GM21528 (cell line): Measurements from ENCODE around the gene LATS2.
"Not testable (repeated sequence)": the region's sequence is repeated elsewhere in the genome, so short reads cannot be mapped to it uniquely, and the experiment has no call there.

Experiments
- ATAC-seq: cut with Tn5 transposase; IDR thresholded peaks from one replicate; pipeline ENCODE4 v1.9.1; 2021; ENCODE audit warnings: mild to moderate bottlenecking, moderate library complexity; ENCODE audit not compliant: unreplicated experiment, low FRiP score

Gene LATS2

DNA sequence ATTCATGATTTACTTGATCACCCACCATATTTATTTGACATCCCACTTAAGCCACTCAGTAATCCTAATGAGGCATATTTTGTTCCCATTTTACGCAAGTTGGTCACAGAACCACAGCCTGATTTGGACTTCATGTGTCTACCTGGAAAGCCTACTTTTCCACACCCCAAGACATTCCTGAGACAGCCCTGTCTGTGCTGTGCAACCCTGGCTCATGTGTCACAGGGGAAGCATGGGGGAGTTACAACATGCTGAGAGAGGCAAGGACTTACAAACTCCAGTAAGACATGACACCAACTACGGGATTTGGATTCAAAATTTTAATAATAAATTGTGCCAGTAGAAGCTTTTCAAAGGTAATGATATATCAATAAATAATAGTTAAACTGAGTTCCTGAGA, 88.7 kb downstream of the LATS2 start:
- no peak for ATAC-seq

GRCh38 chr13:20969182-20969581, 92.2 kb downstream of the LATS2 start:
- ATAC-seq = no peak

GRCh38 chr13:20968745-20969144, 92.6 kb downstream of the LATS2 start:
- ATAC-seq = no peak

- ATAC-seq = no peak
Observed at GRCh38 chr13:20967340-20967739, 94.0 kb downstream of the LATS2 start.

DNA sequence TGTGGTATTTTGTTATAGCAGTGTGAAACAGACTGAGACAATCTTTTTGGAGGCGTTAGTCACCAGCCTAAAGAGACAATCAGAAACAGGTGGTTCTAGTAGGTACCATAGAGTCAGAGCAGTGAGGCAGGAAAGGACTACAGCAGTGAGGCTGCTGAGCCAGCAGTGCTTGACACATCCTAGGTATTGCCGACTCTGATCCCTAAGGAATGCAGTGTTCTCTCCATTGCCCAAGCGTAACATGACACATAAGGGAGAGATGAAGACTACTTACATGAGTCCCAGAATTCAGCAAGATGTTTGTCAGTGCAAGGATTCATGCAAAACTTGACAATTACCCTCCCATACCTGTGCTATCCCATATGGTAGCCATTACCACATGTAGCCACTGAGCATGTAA, 96.5 kb downstream of the LATS2 start:
- ATAC-seq = no peak

DNA sequence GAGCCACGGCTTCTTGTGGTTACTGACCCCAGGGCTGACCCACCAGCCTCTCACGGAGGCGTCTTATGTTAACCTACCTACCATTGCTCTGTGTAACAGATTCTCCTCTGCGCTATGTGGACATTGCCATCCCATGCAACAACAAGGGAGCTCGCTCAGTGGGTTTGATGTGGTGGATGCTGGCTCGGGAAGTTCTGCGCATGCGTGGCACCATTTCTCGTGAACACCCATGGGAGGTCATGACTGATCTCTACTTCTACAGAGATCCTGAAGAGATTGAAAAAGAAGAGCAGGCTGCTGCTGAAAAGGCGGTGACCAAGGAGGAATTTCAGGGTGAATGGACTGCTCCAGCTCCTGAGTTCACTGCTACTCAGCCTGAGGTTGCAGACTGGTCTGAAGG, 99.7 kb downstream of the LATS2 start:
- not testable (repeated sequence) for ATAC-seq

- ATAC-seq = no peak
Observed at GRCh38 chr13:20960663-20961309, 100.6 kb downstream of the LATS2 start.

DNA sequence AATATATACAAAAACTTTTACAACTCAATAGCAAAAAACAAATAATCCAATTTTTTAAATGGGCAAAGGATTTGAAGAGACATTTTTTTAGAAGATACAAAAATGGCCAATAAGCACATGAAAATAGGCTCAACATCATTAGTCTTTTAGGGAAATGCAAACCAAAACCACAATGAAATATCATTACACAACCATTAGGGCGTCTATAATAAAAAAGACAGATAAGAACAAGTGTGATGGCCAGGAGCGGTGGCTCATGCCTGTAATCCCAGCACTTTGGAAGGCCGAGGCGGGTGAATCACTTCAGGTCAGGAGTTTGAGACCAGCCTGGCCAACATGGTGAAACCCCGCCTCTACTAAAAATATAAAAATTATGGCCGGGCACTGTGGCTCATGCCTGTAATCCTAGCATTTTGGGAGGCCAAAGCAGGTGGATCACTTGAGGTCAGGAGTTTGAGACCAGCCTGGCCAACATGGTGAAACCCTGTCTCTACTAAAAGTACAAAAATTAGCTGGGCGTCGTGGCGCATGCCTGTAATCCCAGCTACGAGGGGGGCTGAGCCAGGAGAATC, 104.3 kb downstream of the LATS2 start:
- ATAC-seq = not testable (repeated sequence)

DNA sequence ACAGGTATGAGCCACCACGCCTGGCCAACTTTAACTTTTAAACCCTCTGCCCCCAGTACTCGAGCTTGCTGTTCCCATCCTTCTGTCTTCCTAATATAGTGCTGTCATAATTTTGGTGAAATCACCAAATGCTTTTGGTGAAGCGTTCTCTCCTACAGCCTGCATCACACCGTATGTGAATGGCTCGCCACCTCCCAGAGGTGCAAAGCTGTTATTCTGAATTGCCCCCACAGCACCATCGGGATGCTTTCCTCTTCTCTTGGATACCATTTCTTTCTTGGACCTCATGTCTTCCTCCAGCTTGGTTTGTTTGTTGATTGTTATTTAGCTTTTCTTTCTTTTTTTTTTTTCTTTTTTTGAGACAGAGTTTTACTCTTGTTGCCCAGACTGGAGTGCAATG, 105.9 kb downstream of the LATS2 start:
- ATAC-seq = no peak

- ATAC-seq = no peak
Observed at GRCh38 chr13:20953245-20953931, 108.0 kb downstream of the LATS2 start.

- no peak for ATAC-seq
Observed at GRCh38 chr13:20952838-20953237, 108.5 kb downstream of the LATS2 start.

DNA sequence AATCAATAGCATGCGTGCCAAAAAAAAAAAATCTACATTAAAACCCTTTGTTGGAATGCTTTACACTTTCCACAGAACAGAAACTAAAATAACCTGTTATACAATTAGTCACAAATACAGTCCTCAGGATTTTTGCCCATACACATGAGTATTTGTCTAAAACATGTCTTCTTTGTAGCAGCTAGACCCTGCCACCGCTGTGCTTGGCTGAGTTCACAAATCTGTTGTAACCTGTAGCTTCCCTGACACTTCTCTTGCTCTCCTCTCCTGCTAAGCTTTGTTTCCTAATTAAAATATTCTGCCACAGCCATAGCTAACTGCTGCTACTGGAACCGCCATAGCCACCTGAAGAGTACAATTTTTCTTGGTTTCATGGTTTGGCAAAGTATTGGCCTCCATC, 113.4 kb downstream of the LATS2 start:
- ATAC-seq = not testable (repeated sequence)

DNA sequence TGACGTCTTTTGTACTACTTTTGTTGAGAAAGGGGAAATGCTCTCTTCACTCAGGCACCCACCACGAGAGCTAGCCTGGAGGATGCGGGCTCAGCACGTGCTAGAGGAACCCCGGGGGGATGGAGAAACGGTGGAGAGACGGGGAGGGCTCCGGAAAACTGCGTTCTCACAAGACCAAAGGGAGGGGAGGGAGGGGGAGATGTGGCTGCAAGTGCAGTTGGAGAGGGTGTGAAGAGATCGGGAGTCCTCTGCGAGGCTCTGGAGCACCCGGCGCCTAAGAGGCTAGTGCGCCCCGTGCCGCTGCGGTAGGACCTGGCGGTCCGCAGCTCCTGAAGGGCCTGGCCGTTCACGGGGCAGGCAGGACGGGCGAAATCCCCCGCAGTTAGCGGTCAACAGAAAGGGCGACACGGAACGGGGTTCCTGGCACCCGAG, 115.4 kb downstream of the LATS2 start:
- no peak for ATAC-seq

- no peak for ATAC-seq
Observed at GRCh38 chr13:20942938-20943559, 118.3 kb downstream of the LATS2 start.

DNA sequence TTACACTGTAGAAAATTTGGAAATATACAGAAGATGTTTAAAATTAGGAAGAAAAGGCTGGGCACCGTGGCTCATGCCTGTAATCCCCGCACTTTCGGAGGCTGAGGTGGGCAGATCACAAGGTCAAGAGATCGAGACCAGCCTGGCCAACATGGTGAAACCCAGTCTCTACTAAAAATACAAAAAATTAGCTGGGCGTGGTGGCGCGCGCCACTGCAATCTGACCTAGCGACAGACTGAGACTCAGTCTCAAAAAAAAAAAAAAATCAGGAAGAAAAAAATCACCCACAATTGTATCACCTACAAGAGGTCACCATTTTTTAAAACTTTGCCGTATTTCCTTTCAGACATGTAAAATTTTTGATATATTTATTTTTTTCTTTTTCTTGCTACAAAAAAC, 120.9 kb downstream of the LATS2 start:
- ATAC-seq = not testable (repeated sequence)

DNA sequence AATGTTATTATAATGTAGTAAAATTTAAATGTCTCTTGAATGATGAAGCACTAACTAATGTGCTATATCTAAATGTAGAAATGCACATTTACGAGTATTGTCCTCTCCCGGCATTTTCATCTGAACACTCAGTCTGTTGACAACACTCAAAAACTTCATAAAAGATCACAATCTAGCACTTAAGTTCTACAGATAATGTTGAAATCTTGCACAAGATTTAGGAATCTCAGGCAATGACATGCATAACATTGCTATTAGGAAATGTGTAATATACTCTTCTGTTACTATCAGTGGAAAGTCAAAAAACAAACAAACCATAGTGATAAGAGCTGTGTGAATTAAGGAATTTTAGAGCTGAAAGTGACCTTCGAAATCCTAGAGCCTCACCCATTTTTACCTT, 121.3 kb downstream of the LATS2 start:
- no peak for ATAC-seq

DNA sequence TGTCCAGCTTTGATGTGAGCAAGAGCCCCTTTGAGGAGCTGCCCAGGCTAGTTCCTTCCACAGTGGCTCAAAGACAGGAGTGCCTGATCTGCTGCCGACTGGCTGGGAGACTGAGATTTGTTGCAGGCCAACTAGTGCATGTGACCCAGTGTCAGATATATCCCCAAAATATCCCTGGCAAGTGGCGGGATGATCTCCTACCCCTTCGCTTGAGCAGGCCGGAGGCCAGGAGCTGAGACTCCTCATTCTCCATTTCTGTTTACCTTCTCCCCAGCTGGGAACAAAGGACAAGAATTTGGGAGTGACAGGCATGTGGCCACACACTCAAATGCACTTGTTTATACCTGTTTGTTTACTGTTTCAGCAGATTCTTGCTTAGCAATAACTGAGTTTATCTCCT, 121.7 kb downstream of the LATS2 start:
- ATAC-seq = no peak

DNA sequence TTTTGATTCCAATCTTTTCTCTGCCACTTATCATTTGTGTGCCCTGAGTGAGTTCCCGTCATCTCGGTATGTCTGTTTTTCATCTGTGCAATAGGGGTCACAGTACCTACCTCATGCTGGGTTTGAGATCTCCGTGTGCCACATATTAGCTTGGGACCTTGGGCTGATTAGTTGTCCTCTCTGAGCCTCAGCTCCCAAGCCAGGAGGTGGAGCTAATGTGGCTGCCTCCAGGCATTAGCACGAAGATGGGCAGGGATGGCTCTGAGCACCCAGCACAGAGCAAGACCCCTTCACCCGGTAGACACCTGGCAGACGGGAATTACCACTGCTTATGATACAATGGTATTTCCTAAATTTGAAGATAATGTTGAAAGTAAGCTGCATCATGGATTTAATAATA, 123.1 kb downstream of the LATS2 start:
- no peak for ATAC-seq

DNA sequence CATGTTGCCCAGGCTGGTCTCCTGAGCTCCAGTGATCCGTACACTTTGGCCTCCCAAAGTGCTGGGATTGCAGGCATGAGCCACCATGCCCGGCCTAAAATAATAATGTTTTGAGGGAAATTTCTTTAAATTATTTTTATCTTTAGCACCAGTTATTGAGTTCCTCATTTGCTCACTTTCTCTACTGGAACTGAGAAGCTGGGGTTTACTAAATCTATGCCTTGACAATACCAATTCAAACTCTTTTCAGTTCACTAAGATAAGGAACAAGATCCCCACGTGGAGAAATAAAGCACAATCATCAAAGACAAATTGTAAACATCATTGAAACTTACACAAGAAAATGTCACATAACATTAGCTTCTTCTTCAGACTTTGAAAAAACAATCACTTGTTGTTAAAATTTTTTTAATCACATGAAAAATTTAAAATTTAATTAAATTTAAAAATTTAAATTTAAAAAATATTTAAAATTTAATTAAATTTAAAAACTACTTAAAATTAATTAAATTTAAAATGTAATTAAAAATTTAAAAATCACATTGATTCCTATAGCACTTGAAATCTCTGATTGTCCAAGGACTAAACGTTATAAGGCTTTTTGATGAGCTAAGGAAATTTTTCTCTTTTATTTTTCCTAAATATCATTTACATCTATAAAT, 133.7 kb downstream of the LATS2 start:
- ATAC-seq = no peak

DNA sequence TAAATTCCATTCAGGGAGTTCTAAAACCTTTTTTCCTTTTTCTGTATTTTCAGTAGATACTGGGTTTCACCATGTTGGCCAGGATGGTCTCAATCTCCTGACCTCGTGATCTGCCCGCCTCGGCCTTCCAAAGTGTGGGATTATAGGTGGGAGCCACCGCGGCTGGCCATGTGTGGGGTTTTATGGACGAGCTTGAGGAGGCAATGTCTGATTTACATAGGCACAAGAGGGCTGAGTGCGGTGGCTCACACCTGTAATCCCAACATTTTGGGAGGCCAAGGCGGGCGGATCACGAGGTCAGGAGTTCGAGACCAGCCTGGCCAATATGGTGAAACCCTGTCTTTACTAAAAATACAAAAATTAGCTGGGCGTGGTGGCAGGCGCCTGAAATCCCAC, 136.0 kb downstream of the LATS2 start:
- ATAC-seq = not testable (repeated sequence)

- ATAC-seq = no peak
Observed at GRCh38 chr13:20924758-20925394, 136.5 kb downstream of the LATS2 start.
